Medulla oblongata (tissue), 1 donor: ENCODE results near the gene THAP3.
"Not testable (repeated sequence)": the region's sequence is repeated elsewhere in the genome, so short reads cannot be mapped to it uniquely, and the experiment has no call there.

ENCODE experiments used
- DNase-seq: peaks from one replicate; pipeline ENCODE4 v3.0.0-alpha.2; 2015; ENCODE audit errors: extremely low spot score

THAP3 gene

DNA sequence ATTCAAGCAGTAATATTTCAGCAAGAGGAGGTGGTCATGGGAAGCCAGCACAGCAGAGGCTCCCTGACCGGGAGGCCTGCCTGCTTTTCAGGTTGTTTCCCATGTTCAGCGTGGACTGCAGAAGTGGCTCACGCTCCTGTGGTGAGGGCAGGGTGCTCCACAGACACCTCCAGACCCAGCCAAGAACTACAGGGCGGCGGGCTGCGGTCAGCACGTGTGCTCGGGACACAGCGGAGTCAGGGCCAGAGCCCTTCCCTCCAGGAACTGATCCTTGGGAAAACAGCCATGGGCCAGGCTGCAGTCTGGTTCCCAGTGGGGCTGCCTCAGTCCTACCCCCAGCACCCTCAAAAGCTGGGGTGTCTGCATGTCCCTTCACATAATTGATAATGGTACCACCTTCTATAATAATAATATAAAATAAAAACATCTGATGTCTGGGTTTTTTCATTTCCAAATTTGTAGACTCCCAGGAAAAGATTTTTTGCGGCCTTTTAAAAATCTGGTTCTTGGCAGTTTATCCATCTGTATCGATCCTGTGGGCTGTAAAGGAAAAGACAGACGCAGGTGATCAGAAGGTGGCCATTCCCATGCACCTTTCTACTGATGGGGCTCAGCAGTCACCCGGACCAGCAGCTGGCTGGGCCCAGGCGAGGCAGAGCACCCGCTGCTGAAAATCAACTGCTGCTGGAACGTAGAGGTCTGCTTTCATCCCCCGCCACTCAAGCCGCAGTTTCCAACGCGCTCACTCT lies 10.7 kb downstream of the THAP3 start:
- no peak for DNase-seq

DNA sequence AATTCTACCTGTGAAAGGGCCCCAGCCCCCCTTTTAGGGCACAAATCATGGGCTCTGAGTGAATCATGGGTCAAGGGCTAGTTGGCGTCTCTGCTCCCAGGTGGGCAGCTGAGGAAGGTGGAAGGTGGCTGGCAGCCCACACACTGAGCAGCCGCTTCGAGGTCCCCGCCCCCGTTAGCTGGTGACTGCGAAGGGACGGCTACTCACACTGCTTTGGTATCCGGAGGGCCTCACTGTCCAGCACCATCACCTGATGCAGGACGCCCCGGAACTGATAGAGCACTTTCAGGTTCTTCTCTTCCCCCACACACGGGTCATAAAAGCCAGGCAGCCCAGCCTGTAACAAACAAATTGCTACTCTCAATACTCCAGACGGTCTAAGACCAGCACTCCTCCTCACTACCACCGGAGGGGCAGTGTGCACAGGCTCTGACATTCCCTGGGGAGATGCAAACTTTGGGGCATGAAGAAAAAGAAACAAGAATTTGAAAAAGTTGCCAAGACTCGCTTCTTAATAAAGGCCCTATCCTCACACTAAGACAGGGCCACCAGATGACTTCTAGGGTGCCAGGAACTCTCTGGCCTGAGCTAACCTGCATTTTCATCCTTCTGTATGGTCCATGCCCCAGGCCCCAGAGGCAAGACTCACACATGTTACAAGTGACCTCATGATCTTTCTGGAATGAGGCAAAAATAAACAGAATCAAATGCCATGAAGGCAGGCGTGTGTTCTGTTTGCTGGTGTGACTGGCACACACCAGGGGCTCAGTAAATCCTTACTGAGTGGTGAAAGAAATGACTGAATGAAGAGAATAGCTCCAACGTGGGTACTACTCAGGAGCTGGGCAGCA lies 11.5 kb downstream of the THAP3 start:
- DNase-seq: no peak

DNA sequence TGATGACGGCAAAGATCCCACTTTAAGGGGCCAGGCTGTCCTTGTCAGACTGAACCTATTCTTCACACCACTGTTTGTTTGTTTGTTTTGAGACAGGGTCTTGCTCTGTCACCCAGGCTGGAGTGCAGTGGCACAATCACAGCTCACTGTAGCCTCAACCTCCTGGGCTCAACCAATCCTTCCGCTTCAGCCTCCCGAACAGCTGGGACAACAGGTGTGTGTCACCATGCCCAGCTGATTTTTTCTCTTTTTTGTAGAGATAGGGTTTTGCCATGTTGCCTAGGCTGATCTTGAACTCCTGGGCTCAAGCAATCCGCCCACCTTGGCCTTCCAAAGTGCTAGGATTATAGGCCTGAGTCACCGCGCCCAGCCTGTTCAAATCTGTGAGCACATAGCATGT lies 12.1 kb downstream of the THAP3 start:
- DNase-seq: not testable (repeated sequence)

DNA sequence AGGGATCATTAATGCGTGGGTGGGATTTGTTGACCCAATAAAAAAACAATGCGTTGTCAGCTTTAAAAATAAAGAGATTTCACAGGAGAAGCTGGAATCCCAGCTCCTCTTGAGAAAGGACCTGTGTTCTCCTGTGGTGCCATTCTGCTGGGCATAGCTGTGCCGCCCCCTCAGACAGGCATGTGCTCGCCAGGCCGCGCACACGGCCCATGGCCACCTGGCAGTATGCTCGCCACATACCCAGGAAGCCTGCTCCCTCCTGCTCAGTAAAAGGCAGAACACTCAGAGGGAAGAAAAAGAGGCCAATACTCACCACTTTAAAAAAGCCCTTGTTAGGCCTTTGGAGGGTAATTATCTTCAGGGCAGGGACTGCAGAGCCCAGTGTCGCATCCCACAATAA lies 13.1 kb downstream of the THAP3 start:
- no peak for DNase-seq

DNA sequence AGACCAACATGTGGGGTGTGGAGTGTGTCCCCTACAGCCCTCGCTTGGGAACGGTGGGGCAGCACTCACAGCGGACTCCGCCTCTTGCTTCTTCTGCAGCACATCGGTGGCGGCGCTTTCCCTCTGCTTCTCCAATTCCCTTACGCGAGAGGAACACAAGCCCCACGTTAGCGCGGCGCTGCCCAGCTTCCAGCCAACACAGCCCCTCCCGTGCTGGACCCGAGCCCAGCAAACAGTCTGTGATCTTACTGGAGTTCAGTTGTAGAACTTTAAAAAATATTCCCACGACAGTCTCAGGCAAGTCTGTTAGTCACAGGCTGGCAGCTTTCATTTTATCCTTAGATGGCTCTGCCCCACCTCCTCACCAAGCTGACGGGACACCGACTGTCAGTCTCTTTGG lies 13.6 kb downstream of the THAP3 start:
- DNase-seq: peak; percentile 49

DNA sequence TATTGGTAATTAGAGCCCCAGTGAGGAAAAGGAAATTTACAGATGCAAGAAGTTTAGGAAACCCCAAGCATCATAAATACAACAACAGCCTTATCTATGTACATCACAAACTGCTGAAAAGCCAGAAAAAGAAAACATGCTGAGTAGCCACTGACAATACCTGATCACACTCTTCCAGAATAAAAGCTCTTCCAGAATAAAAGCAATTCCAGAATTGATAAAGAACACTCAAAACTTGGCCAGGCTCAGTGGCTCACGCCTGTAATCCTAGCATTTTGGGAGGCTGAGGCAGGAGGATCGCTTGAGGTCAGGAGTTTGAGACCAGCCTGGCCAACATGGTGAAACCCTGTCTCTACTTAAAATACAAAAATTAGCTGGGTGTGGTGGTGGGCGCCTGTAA lies 16.2 kb downstream of the THAP3 start:
- not testable (repeated sequence) for DNase-seq

DNA sequence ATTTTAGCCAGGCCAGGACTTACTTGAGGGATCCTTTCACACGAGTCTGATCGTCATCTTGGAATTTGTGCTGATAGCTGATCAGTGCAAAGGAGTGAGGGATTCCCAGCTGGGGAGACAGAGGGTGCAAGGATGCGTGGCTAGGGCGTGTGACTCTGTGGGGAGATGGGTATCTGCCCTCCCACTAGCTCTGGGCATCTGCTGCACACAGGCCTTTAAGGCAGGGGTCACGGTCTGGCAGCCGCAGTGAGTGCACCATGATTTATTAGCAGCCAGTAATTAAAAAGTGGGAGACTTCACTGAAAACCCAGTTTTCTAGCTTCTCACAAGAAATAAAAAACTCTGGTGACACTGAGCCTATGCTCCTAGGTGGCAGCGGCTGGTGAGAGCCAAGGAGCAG lies 20.4 kb downstream of the THAP3 start:
- DNase-seq: no peak

DNA sequence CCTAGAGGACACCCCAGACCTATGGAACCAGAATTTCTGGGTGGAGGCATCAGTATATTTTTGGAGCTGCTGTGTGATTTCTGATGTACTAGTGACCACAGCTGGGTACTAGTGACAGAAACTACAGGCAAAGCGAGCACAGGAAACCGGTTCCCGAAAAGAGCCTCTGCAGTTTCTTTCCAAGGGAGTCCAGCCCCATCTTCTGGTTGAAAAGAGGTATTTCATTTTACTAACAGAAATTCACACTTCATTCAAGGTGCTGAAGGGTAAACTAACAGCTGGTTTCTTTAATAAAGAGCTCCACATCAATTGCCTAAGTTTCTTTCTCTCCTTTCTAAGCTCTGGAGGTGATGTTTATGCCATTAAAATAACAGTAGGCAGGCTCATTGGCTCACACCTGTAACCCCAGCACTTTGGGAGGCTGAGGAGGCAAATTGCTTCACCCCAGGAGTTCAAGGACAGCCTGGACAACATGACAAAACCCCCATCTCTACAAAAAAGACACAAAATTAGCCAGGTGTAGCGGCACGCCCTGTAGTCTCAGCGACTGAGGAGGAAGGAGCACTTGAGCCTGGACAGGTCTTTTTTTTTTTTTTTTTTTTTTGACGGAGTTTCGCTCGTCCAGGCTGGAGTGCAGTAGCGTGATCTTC lies 22.0 kb downstream of the THAP3 start:
- DNase-seq: peak; percentile 63

DNA sequence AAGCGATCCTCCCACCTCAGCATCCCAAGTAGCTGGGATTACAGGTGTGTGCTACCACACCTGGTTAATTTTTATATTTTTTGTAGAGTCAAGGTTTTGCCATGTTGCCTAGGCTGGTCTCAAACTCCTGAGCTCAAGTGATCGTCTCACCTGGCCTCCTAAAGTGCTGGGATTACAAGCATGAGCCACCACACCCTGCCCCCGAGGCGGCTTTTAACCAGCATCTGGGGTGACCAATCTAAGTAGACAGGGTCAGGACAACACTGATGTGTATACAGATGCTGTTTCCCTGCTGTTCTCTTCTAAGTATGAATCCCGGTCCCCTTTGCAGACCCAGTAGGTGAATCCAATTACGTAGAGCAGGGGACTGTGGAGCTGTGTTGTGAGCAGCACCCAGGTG lies 23.9 kb downstream of the THAP3 start:
- no peak for DNase-seq

DNA sequence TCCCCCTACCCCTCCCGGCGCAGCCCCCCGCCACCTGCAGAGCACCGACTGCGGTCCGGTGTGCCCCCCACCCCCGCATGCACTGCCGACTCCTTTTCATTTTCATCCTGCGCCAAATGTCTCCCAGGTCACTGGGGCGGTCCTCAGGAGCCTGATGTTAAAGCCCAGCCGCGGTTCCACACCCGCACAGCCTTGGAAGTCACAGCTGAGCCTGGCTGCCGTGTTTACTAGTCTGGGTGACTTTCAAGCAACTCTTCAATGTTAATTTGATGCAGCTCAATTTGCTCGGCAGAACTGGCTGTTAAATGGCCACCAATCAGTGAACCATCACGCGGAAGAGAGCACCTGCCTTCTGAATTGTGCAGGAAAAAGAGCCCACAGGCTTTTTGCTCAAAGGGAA lies 27.2 kb downstream of the THAP3 start:
- DNase-seq: no peak

DNA sequence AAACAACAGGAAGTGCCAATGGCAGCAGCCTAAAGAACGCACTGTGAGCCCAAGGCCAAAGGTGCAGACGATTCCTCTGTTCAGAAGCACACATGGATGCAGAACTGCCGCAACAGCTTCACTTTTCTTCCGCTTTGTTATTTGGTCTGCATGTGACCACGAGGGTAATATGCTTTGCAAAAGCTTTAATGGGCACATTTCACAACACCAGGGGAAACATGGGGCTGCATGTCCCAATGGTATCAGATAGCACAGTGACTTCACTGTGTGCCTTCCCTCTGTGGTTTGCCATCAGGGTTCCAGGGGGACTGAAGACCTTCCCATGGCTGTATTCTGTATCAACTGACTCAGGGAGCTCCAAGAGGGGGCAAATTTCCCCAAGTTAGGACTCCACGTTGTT lies 28.3 kb downstream of the THAP3 start:
- no peak for DNase-seq

DNA sequence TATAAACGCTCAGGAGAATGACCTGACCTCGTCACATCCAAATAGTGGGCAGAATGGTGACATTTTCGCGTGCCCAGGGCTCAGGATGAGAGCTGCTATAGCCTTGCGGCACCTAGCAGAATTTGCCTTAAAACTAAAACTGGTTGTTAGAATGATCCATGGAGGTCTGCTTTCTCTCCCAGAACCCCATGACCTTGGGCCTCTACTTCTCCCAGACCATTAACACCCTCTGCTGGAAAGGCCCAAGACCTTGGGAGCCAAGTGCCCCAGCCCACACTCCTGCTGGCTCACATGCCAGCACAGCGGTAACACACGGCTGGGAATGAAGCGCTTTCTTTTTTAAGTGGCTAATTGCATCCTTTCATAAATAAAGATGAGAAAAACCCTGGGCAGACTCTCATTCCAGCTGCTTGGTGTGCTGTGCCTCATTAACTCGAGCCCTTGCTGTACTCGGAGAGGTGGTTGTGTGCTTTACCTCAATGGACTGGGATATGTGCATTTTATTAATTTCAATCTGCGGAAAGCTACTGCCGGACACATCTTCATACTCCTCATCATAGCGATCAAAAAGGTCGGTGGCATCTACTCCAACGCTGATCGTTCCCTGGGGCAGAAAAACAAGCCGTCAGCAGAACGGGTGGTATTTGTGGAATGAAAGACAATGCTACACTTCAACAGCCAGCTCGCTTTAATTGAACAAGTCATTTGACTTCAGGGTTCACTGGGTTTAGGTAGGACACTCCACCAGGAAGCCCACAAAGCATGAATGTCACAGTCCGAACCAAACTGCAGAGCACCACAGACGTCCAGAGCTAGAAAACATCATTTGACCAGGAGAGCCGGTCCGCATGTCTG lies 29.0 kb downstream of the THAP3 start:
- no peak for DNase-seq

DNA sequence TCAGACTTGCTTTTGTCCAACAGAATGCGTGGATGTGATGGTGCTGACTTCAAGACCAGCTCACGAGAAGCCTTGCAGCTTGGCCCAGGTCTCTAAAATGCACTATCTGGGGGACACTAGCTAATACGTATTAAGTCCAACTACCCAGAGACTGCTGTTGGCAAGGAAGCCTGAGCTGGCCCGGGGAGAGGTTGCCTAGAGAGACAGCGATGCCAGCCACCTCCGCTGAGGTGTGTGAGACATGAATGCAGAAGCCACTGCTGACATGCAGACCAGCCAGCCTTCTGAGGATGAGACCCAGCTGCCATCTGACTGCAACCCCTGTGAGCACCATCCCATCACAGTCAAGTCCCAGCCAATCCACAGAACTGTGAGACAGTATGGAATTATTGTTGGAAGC lies 32.5 kb downstream of the THAP3 start:
- DNase-seq: no peak

DNA sequence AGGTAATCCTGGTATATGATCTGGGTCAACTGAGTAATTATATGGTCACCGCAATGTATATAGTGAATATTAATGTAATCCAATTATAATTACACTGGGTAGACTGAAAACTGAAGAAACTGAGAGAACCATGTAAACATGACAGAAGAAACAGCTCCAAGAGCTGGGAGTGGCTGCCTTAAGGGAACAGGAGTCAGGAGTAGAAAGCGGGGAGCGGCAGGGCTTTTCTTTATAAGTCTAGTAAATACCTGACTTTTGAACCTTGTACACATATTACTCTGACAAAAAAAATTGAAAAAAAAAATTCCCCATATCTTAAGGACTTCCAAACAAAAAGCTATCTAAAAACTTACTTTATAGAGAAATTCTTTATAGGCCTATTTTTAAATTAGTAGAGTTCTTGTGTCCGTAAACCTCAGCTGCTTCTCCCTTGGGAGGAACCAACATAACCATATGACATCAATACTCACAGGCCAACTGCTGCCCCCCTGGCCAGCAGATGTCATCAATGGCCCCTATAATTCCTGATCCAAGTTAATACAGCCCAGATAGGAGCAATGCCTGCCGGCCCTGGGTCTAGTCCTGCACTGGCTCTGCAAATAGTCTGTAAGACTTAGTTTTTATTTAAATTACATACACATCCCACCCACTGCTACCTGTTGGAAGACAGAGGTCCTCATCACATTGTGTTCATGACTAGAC lies 33.8 kb downstream of the THAP3 start:
- DNase-seq: no peak

DNA sequence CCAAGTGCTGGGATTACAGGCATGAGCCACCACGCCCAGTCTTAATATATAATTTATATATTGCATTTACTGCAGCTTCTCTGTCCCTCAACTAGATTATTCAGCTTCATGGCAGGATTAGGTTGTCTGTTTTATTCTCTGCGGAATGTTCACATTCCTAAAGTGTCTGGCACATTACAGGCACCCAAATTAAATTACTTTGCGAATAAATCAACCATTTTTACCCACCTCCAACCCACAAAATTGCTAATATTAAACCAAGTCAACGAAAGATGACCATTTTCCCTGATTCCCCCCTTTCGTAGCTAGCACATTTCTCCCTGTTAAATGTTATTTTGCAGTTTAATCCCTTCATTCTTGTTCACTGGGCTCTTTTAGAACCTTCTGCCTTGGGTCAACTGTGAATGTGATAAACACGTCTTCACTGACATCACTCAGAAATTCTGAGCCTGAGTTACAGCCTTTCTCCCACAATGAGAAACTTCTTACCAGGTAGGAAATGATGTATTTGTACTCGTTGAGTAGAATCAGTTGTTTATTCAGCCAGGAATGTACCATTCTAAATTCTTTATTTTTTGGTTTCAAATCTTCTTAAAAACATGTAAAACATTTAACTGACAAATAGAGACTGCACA lies 35.9 kb downstream of the THAP3 start:
- no peak for DNase-seq

DNA sequence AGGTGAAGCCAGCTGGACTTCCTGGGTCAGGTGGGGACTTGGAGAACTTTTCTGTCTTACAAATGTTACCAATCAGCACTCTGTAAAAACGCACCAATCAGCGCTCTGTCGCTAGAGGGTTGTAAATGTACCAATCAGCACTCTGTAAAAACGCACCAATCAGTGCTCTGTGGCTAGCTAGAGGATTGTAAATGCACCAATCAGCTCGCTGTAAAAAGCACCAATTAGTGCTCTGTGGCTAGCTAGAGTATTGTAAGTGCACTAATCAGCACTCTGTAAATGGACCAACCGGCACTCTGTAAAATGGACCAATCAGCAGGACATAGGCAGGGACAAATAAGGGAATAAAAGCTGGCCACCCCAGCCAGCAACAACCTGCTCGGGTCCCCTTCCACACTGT lies 37.8 kb downstream of the THAP3 start:
- DNase-seq: not testable (repeated sequence)

DNA sequence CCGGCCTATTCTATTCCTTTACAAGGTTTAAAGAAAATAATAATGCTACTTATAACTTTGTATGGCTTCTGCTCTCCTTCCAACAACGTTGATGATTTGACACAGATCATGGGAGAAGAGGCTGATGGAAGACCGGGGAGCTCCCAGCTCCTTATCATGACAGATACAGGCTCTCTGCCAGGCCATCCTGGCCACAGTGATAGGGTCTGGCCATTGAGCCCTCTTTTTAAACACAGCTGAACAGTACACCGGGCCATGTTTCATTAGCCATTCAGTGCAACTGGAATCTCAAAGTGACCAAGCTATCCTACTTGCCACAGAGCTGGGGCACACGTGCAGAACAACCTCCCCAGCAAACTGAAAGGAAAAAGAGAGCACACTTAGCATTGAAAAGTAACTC lies 42.0 kb downstream of the THAP3 start:
- DNase-seq: no peak

DNA sequence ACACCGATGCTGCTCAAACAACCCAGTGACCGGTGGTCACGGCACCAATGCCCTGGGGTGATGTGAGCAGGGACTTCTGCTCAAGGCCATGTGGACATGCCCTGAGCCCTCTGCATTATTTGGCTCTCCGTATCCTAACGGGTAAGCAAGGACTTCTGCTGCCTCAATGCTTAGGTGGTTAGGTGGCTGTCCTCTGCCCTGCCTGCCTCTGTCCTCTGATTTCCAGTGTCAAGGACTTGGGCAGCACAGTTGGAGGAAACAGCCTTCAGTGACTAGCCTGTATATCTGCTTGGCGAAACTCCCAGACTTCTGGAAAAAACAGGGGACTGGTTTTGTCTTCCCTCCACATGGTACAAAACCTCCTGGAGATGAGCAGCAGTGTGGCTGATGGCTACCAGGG lies 42.5 kb downstream of the THAP3 start:
- DNase-seq: peak; percentile 13

DNA sequence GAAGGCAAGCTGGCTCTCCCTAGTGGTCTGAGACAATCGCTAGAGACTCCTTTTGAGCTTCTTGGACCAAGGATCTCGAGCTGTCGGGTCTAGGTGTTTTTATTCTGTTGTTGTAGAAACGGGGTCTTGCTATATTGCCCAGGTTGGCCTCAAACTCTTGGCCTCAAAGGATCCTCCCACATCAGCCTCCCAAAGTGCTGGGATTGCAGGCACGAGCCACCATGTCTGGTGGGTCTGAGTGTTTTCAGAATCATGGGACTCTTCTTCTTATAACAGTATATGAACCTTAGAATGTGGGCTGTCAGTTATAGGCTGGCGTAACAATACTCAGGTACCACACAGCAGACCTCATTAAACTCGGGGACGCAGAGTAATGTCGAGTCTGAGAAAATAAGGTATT lies 43.8 kb downstream of the THAP3 start:
- DNase-seq: no peak

DNA sequence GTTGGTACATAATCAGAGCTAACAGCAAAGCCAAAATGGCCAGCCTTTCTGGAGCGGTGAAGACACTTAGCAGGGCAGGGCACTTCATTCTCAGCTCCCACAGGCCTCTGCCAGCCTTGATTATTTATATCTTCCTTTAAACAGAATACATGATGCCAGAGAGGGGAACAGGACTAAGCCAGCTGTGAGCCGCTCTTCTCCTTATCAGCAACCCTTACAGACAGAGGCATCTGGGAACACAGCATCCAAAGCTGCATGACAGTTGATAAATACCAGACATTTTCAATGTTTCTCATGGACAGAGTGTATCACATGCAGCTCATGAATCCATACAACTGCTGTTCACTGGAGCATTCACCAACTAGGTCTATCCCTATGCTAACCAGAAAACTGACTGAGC lies 47.9 kb downstream of the THAP3 start:
- no peak for DNase-seq
